HCT116 (cell line): Measurements from ENCODE around the gene ZNRF3. TPM values are rescaled to one million over a fixed set of nuclear protein-coding genes. Genes with fewer than 3 reads are reported as not detected.

Experiments
- ATAC-seq: fragments of 200-7000 bp; cut with Tn5 transposase; 2 replicates; pipeline ENCODE4 v1.9.1; 2020; ENCODE audit warnings: mild to moderate bottlenecking, moderate library complexity
- BruUV-seq: library from RNA; stranded (reverse); fragments of 400-500 nt; replicated peaks from 2 replicates; lab custom pipeline; 2021; lab: Mats Ljungman, UMichigan
- CTCF ChIA-PET: fragments of 300-600 bp; sonication (Branson Sonifier 250); formaldehyde crosslinking; loops from one replicate; lab custom pipeline; 2021; ENCODE audit warnings: antibody characterized with exemption; lab: Charles Lee
- POLR2A ChIA-PET: fragments of 300-600, 350-600 bp; sonication (Branson Sonifier 250); formaldehyde crosslinking; loops from one replicate; lab custom pipeline; 2021; ENCODE audit warnings: antibody characterized with exemption; lab: Charles Lee
- RAD21 ChIA-PET, 2 experiments: fragments of 300-600 bp; sonication (Branson Sonifier 250); formaldehyde crosslinking; loops; one replicate each; lab custom pipeline; 2023; ENCODE audit warnings: low total read pairs in 2 of 2; ENCODE audit not compliant: uncharacterized antibody in 2 of 2, unreplicated experiment in 2 of 2, low non-redundant PET in 1 of 2; lab: Charles Lee
- DNase-seq: peaks from one replicate; pipeline ENCODE4 v3.0.0-alpha.2; 2010; ENCODE audit warnings: low read depth, low spot score
- H2AFZ ChIP-seq: fragments of 200-600 bp; shearing (Covaris generic), sonication (generic); 2 replicates; pipeline ENCODE4 v1.6.1; 2017; ENCODE audit warnings: low read depth, mixed run types, mixed read lengths, antibody characterized with exemption, low read length; ENCODE audit not compliant: poor library complexity, severe bottlenecking
- H3K27ac ChIP-seq: 2 replicates; pipeline ENCODE4 v1.5.1; 2012; ENCODE audit warnings: low read depth, low read length
- H3K27me3 ChIP-seq: fragments of 200-600 bp; sonication (generic); 2 replicates; pipeline ENCODE4 v1.6.1; 2016; ENCODE audit warnings: mixed run types, low read length, mixed read lengths; ENCODE audit not compliant: insufficient read depth
- H3K36me3 ChIP-seq, 2 experiments: fragments of 200-500 bp in 1 of 2; fragments of 200-600 bp in 1 of 2; sonication (Bioruptor generic) in 1 of 2; sonication (generic) in 1 of 2; 2 replicates each; pipeline versions ENCODE4 v1.5.1 to v1.6.1; 2014 to 2016; ENCODE audit warnings: low read length in 2 of 2, inconsistent platforms in 1 of 2, mixed read lengths in 1 of 2, mixed run types in 1 of 2; ENCODE audit not compliant: insufficient read depth in 2 of 2, control insufficient read depth in 1 of 2
- H3K4me1 ChIP-seq, 2 experiments: fragments of 200-600 bp in 1 of 2; sonication (generic) in 1 of 2; 2 replicates each; pipeline versions ENCODE4 v1.5.1 to v1.6.1; 2012 to 2017; ENCODE audit warnings: low read length in 2 of 2, inconsistent platforms in 1 of 2, mild to moderate bottlenecking in 1 of 2, mixed read lengths in 1 of 2, mixed run types in 1 of 2, moderate library complexity in 1 of 2; ENCODE audit not compliant: insufficient read depth in 2 of 2, control insufficient read depth in 1 of 2
- H3K4me2 ChIP-seq: fragments of 200-600 bp; sonication (generic); 2 replicates; pipeline ENCODE4 v1.6.1; 2017; ENCODE audit warnings: mixed run types, low read length, mixed read lengths
- H3K4me3 ChIP-seq, 2 experiments: fragments of 200-600 bp in 1 of 2; sonication (generic) in 1 of 2; replicated peaks in 1 of 2; 2 replicates each; pipeline ENCODE4 v1.5.1; 2011 to 2016; ENCODE audit warnings: low read length in 2 of 2, control low read depth in 1 of 2, low read depth in 1 of 2, mild to moderate bottlenecking in 1 of 2, mixed read lengths in 1 of 2, mixed run types in 1 of 2
- H3K79me2 ChIP-seq: fragments of 200-600 bp; sonication (generic); 2 replicates; pipeline ENCODE4 v1.6.1; 2017; ENCODE audit warnings: mild to moderate bottlenecking, mixed run types, low read length, moderate library complexity, mixed read lengths; ENCODE audit not compliant: insufficient read depth
- H3K9ac ChIP-seq: fragments of 200-600 bp; sonication (generic); 2 replicates; pipeline ENCODE4 v1.6.1; 2016; ENCODE audit warnings: low read length, mixed read lengths
- H3K9me2 ChIP-seq: fragments of 200-600 bp; sonication (generic), shearing (Covaris generic); 2 replicates; pipeline ENCODE4 v1.6.1; 2017; ENCODE audit warnings: mixed run types, mild to moderate bottlenecking, moderate library complexity; ENCODE audit not compliant: insufficient read depth
- H3K9me3 ChIP-seq, 2 experiments: fragments of 200-500 bp in 1 of 2; fragments of 200-600 bp in 1 of 2; sonication (Bioruptor generic) in 1 of 2; sonication (generic) in 1 of 2; 2 replicates each; pipeline ENCODE4 v1.6.1; 2014 to 2017; ENCODE audit warnings: low read length in 2 of 2, mixed read lengths in 2 of 2, inconsistent platforms in 1 of 2, low read depth in 1 of 2, mild to moderate bottlenecking in 1 of 2, mixed run types in 1 of 2, moderate library complexity in 1 of 2; ENCODE audit not compliant: control insufficient read depth in 1 of 2, insufficient read depth in 1 of 2
- H4K20me1 ChIP-seq: fragments of 200-600 bp; sonication (generic), shearing (Covaris generic); 2 replicates; pipeline ENCODE4 v1.6.1; 2017; ENCODE audit warnings: mixed run types, mild to moderate bottlenecking, moderate library complexity; ENCODE audit not compliant: insufficient read depth
- ATF3 ChIP-seq: IDR thresholded peaks from 2 replicates; pipeline ENCODE4 v1.6.1; 2012
- CBX3 ChIP-seq: IDR thresholded peaks from 2 replicates; pipeline ENCODE4 v1.6.1; 2012; ENCODE audit warnings: low read depth
- CEBPB ChIP-seq: IDR thresholded peaks from 2 replicates; pipeline ENCODE4 v1.6.1; 2012; ENCODE audit warnings: low read depth
- CTCF ChIP-seq, 3 experiments: fragments of 200-600 bp in 1 of 3; sonication (generic) in 1 of 3; IDR thresholded peaks in 2 of 3; conservative IDR thresholded peaks in 1 of 3; 2 replicates each; pipeline ENCODE4 v1.5.1; 2012 to 2017; ENCODE audit warnings: low read depth in 2 of 3, low read length in 2 of 3, antibody characterized with exemption in 1 of 3, borderline replicate concordance in 1 of 3, control low read depth in 1 of 3, mild to moderate bottlenecking in 1 of 3, mixed read lengths in 1 of 3, mixed run types in 1 of 3, moderate library complexity in 1 of 3; ENCODE audit not compliant: insufficient read depth in 1 of 3
- EGR1 ChIP-seq: IDR thresholded peaks from 2 replicates; pipeline ENCODE4 v1.6.1; 2012; ENCODE audit warnings: low read depth
- EZH2 ChIP-seq: fragments of 200-600 bp; sonication (generic); IDR thresholded peaks from 2 replicates; pipeline ENCODE4 v1.6.1; 2017; ENCODE audit warnings: antibody characterized with exemption, mixed run types
- EZH2phosphoT487 ChIP-seq: fragments of 200-600 bp; IDR thresholded peaks from 2 replicates; pipeline ENCODE4 v1.6.1; 2018; ENCODE audit warnings: antibody characterized with exemption, borderline replicate concordance
- FOSL1 ChIP-seq: IDR thresholded peaks from 2 replicates; pipeline ENCODE4 v1.6.1; 2012; ENCODE audit warnings: low read depth
- JUND ChIP-seq: IDR thresholded peaks from 2 replicates; pipeline ENCODE4 v1.6.1; 2012
- MAX ChIP-seq: IDR thresholded peaks from 2 replicates; pipeline ENCODE4 v1.6.1; 2012
- POLR2AphosphoS5 ChIP-seq: IDR thresholded peaks from 2 replicates; pipeline ENCODE4 v1.6.1; 2011; ENCODE audit warnings: mild to moderate bottlenecking, low read depth, low read length, moderate library complexity
- RAD21 ChIP-seq: IDR thresholded peaks from 2 replicates; pipeline ENCODE4 v1.6.1; 2012; ENCODE audit warnings: low read depth, mild to moderate bottlenecking
- SP1 ChIP-seq: IDR thresholded peaks from 2 replicates; pipeline ENCODE4 v1.6.1; 2012; ENCODE audit warnings: low read depth
- SRF ChIP-seq: IDR thresholded peaks from 2 replicates; pipeline ENCODE4 v1.6.1; 2012; ENCODE audit warnings: low read depth
- TCF7L2 ChIP-seq: IDR thresholded peaks from 2 replicates; pipeline ENCODE4 v1.7.0; 2011; ENCODE audit warnings: borderline replicate concordance, inconsistent platforms; ENCODE audit not compliant: insufficient read depth, insufficient read length; ENCODE audit errors: extremely low read depth
- YY1 ChIP-seq: IDR thresholded peaks from 2 replicates; pipeline ENCODE4 v1.6.1; 2011; ENCODE audit warnings: low read length, low read depth, moderate library complexity, mild to moderate bottlenecking; ENCODE audit not compliant: insufficient replicate concordance; ENCODE audit errors: extremely low read depth
- ZBTB33 ChIP-seq: IDR thresholded peaks from 2 replicates; pipeline ENCODE4 v1.6.1; 2011; ENCODE audit warnings: mild to moderate bottlenecking, low read length, moderate library complexity; ENCODE audit not compliant: insufficient replicate concordance; ENCODE audit errors: extremely low read depth
- ZNF274 ChIP-seq: fragments of 200-500 bp; sonication (Bioruptor generic); IDR thresholded peaks from 2 replicates; pipeline ENCODE4 v1.6.1; 2014; ENCODE audit warnings: mild to moderate bottlenecking, low read depth, low read length, inconsistent platforms
- intact Hi-C: fragments of 100-400 bp; cut with micrococcal nuclease; formaldehyde crosslinking; loops from 2 replicates; pipeline ENCODE4 v1.10.0; 2022
- total RNA-seq: library from RNA; stranded (reverse); gene quantifications from one replicate; pipeline ENCODE4 v1.2.1, GENCODE V29; 2021; ENCODE audit not compliant: unreplicated experiment

The ZNRF3 gene
- total RNA-seq, 1 experiment from 2014 or later = 12.2 TPM

GRCh38 chr22:29093501-29094300, 210.3 kb downstream of the ZNRF3 start:
- Histone ChIP-seq H3K27me3 (no peaks in the 10 kb centered on the region), H3K4me3 (no peak overlapping the region), H3K36me3 (no peaks in the 10 kb centered on the region), H4K20me1 (no peaks in the 10 kb centered on the region), H2AFZ (no peak overlapping the region), H3K9ac (no peak overlapping the region), H3K4me2 (no peak overlapping the region), H3K4me1 (peaks cover 3 to 5% of the 10 kb centered on the region in 2 experiments; a peak in 3 of 4 replicates), H3K27ac (no peak overlapping the region), H3K9me3 (no peaks in the 10 kb centered on the region), H3K79me2 (no peaks in the 10 kb centered on the region), H3K9me2 (no peaks in the 10 kb centered on the region)
- intact Hi-C loops = no loop called here
- no peak for ATAC-seq
- POLR2A ChIA-PET = no interaction called here
- CTCF ChIA-PET = no interaction called here
- RAD21 ChIA-PET = no interaction called here
- DNase-seq = no peak
- TF ChIP-seq JUND = no peak
- TF ChIP-seq CTCF (IDR thresholded peaks at IDR 0.05 in 2 of 3, conservative IDR thresholded peaks at IDR 0.05 in 1 of 3; ENCODE audit: borderline replicate concordance in 1 of 3, insufficient read depth in 1 of 3, low read depth in 2 of 3, low read length in 2 of 3) = no peak
- TF ChIP-seq CBX3 = no peak
- TF ChIP-seq ZNF274 = no peak
- no peak for TF ChIP-seq SRF
- TF ChIP-seq CEBPB = no peak
- TF ChIP-seq ATF3 = no peak
- TF ChIP-seq TCF7L2 = no peak
- no peak for TF ChIP-seq SP1
- TF ChIP-seq EZH2phosphoT487 = no peak
- TF ChIP-seq FOSL1 = no peak
- no peak for TF ChIP-seq EGR1
- no peak for TF ChIP-seq EZH2
- TF ChIP-seq RAD21 = no peak
- TF ChIP-seq YY1 = no peak
- no peak for TF ChIP-seq ZBTB33
- TF ChIP-seq MAX = no peak
- no peak for TF ChIP-seq POLR2AphosphoS5
- BruUV-seq = no TSS peak
